IMR-90 (cell line): ENCODE data around the gene IFT25. TPM values are rescaled to one million over a fixed set of nuclear protein-coding genes. Genes with fewer than 3 reads are reported as not detected.

Source experiments
- ATAC-seq: fragments of 200-7000 bp; cut with Tn5 transposase; 2 replicates; pipeline ENCODE4 v1.9.1; 2020; ENCODE audit warnings: low read depth, mild to moderate bottlenecking, moderate library complexity
- BruUV-seq: library from RNA; stranded (reverse); fragments of 400-500 nt; replicated peaks from 2 replicates; lab custom pipeline; 2021; lab: Mats Ljungman, UMichigan
- CTCF ChIA-PET: fragments of 300-600 bp; formaldehyde crosslinking; extraction: SDS; loops from one replicate; lab custom pipeline; 2021; ENCODE audit warnings: antibody characterized with exemption; lab: Yijun Ruan, JAX
- POLR2A ChIA-PET: fragments of 300-600 bp; sonication (Branson Sonifier 250); formaldehyde crosslinking; loops from one replicate; lab custom pipeline; 2022; ENCODE audit warnings: antibody characterized with exemption; ENCODE audit not compliant: unreplicated experiment; lab: Charles Lee
- DNase-seq: peaks from one replicate; pipeline ENCODE4 v3.0.0; 2013
- H2AFZ ChIP-seq: replicated peaks from 2 replicates; pipeline ENCODE3; 2013; ENCODE audit warnings: low read length, mild to moderate bottlenecking; ENCODE audit not compliant: poor library complexity
- H2AK5ac ChIP-seq: 2 replicates; pipeline ENCODE4 v1.6.1; 2013; ENCODE audit warnings: low read depth, low read length, inconsistent platforms
- H2AK9ac ChIP-seq: replicated peaks from 2 replicates; pipeline ENCODE3; 2013; ENCODE audit warnings: mild to moderate bottlenecking, low read depth, low read length, moderate library complexity; ENCODE audit not compliant: poor library complexity
- H2BK120ac ChIP-seq: 2 replicates; pipeline ENCODE4 v1.6.1; 2013; ENCODE audit warnings: low read depth, low read length, inconsistent platforms
- H2BK15ac ChIP-seq: 3 replicates; pipeline ENCODE4 v1.6.1; 2013; ENCODE audit warnings: low read depth, low read length, inconsistent platforms
- H2BK20ac ChIP-seq: 2 replicates; pipeline ENCODE4 v1.6.1; 2013; ENCODE audit warnings: low read depth, mild to moderate bottlenecking, inconsistent platforms, low read length, moderate library complexity
- H2BK5ac ChIP-seq: 2 replicates; pipeline ENCODE4 v1.6.1; 2013; ENCODE audit warnings: mild to moderate bottlenecking, low read depth, low read length, inconsistent platforms; ENCODE audit not compliant: poor library complexity, severe bottlenecking
- H3K14ac ChIP-seq: replicated peaks from 2 replicates; pipeline ENCODE4 v1.6.1; 2013; ENCODE audit warnings: low read depth, low read length, inconsistent platforms
- H3K18ac ChIP-seq: 2 replicates; pipeline ENCODE4 v1.6.1; 2013; ENCODE audit warnings: low read depth, low read length, control low read depth
- H3K23ac ChIP-seq: 2 replicates; pipeline ENCODE4 v1.6.1; 2013; ENCODE audit warnings: low read depth, low read length, inconsistent platforms
- H3K27ac ChIP-seq: 2 replicates; pipeline ENCODE4 v1.5.1; 2013; ENCODE audit warnings: mild to moderate bottlenecking, control low read depth, low read length; ENCODE audit not compliant: insufficient read depth
- H3K27me3 ChIP-seq: 2 replicates; pipeline ENCODE4 v1.6.1; 2013; ENCODE audit warnings: low read length; ENCODE audit not compliant: control insufficient read depth, insufficient read depth
- H3K36me3 ChIP-seq: 2 replicates; pipeline ENCODE4 v1.6.1; 2013; ENCODE audit warnings: low read length, mixed read lengths; ENCODE audit not compliant: control insufficient read depth, insufficient read depth
- H3K4ac ChIP-seq: 2 replicates; pipeline ENCODE4 v1.6.1; 2013; ENCODE audit warnings: low read depth, low read length, inconsistent platforms
- H3K4me1 ChIP-seq: 2 replicates; pipeline ENCODE4 v1.6.1; 2013; ENCODE audit warnings: low read length, mixed read lengths; ENCODE audit not compliant: control insufficient read depth, insufficient read depth
- H3K4me2 ChIP-seq: 2 replicates; pipeline ENCODE4 v1.6.1; 2013; ENCODE audit warnings: low read depth, mild to moderate bottlenecking, control low read depth, low read length, moderate library complexity
- H3K4me3 ChIP-seq: 2 replicates; pipeline ENCODE4 v1.5.1; 2013; ENCODE audit warnings: low read depth, mild to moderate bottlenecking, control low read depth, low read length, moderate library complexity; ENCODE audit not compliant: insufficient read depth
- H3K56ac ChIP-seq: 2 replicates; pipeline ENCODE4 v1.6.1; 2013; ENCODE audit warnings: low read length, inconsistent platforms; ENCODE audit not compliant: insufficient read depth; ENCODE audit errors: extremely low read depth
- H3K79me1 ChIP-seq, 2 experiments: 2 replicates each; pipeline ENCODE4 v1.6.1; 2013; ENCODE audit warnings: low read length in 2 of 2, inconsistent platforms in 1 of 2, low read depth in 1 of 2
- H3K9ac ChIP-seq: 2 replicates; pipeline ENCODE4 v1.6.1; 2013; ENCODE audit warnings: low read depth, low read length, control low read depth
- H3K9me1 ChIP-seq: 2 replicates; pipeline ENCODE4 v1.6.1; 2013; ENCODE audit warnings: low read length, inconsistent platforms; ENCODE audit not compliant: insufficient read depth
- H3K9me3 ChIP-seq: 2 replicates; pipeline ENCODE4 v1.6.1; 2013; ENCODE audit warnings: low read length; ENCODE audit not compliant: control insufficient read depth, insufficient read depth
- H4K20me1 ChIP-seq: 2 replicates; pipeline ENCODE4 v1.6.1; 2013; ENCODE audit warnings: low read length, inconsistent platforms; ENCODE audit not compliant: insufficient read depth
- H4K5ac ChIP-seq: 2 replicates; pipeline ENCODE4 v1.6.1; 2013; ENCODE audit warnings: mild to moderate bottlenecking, low read depth, low read length, control low read depth
- H4K8ac ChIP-seq, 2 experiments: 2 replicates each; pipeline ENCODE4 v1.6.1; 2013; ENCODE audit warnings: low read depth in 2 of 2, low read length in 2 of 2, control low read depth in 1 of 2, inconsistent platforms in 1 of 2
- H4K91ac ChIP-seq: 2 replicates; pipeline ENCODE4 v1.6.1; 2013; ENCODE audit warnings: low read depth, low read length, inconsistent platforms; ENCODE audit not compliant: insufficient read depth
- BHLHE40 ChIP-seq: fragments of 150-350 bp; IDR thresholded peaks from 2 replicates; pipeline ENCODE4 v1.6.1; 2016; ENCODE audit warnings: mild to moderate bottlenecking, low read depth, low read length
- CEBPB ChIP-seq: IDR thresholded peaks from 2 replicates; pipeline ENCODE4 v1.6.1; 2012; ENCODE audit warnings: low read depth, low read length, improper control_type of control experiment
- CHD1 ChIP-seq: IDR thresholded peaks from 2 replicates; pipeline ENCODE4 v1.6.1; 2012; ENCODE audit warnings: low read depth, low read length, improper control_type of control experiment
- ELK1 ChIP-seq: fragments of 150-350 bp; IDR thresholded peaks from 2 replicates; pipeline ENCODE4 v1.6.1; 2016; ENCODE audit warnings: low read depth, mild to moderate bottlenecking, low read length, moderate library complexity, borderline replicate concordance
- FOS ChIP-seq: fragments of 150-350 bp; IDR thresholded peaks from 2 replicates; pipeline ENCODE4 v1.6.1; 2016; ENCODE audit warnings: low read depth, low read length
- MAFK ChIP-seq: IDR thresholded peaks from 2 replicates; pipeline ENCODE4 v1.6.1; 2012; ENCODE audit warnings: low read depth, low read length, improper control_type of control experiment
- MAZ ChIP-seq: IDR thresholded peaks from 2 replicates; pipeline ENCODE4 v1.6.1; 2012; ENCODE audit warnings: low read depth, mild to moderate bottlenecking, low read length, improper control_type of control experiment, moderate library complexity, borderline replicate concordance
- MXI1 ChIP-seq: IDR thresholded peaks from 2 replicates; pipeline ENCODE4 v1.6.1; 2012; ENCODE audit warnings: low read depth, mild to moderate bottlenecking, low read length, moderate library complexity, borderline replicate concordance
- NFE2L2 ChIP-seq: fragments of 150-350 bp; IDR thresholded peaks from 2 replicates; pipeline ENCODE4 v1.6.1; 2016; ENCODE audit warnings: low read depth, mild to moderate bottlenecking, low read length
- POLR2A ChIP-seq: IDR thresholded peaks from 2 replicates; pipeline ENCODE4 v1.6.1; 2012; ENCODE audit warnings: mild to moderate bottlenecking, low read depth, low read length
- RAD21 ChIP-seq: IDR thresholded peaks from 2 replicates; pipeline ENCODE4 v1.6.1; 2012; ENCODE audit warnings: low read length, improper control_type of control experiment
- RCOR1 ChIP-seq: IDR thresholded peaks from 2 replicates; pipeline ENCODE4 v1.6.1; 2012; ENCODE audit warnings: mild to moderate bottlenecking, low read length, improper control_type of control experiment; ENCODE audit not compliant: insufficient replicate concordance
- RFX5 ChIP-seq: IDR thresholded peaks from 2 replicates; pipeline ENCODE4 v1.8.0; 2012; ENCODE audit warnings: low read depth, mild to moderate bottlenecking, low read length, moderate library complexity
- SMC3 ChIP-seq: fragments of 150-350 bp; IDR thresholded peaks from 2 replicates; pipeline ENCODE4 v1.6.1; 2016; ENCODE audit warnings: low read depth, mild to moderate bottlenecking, antibody characterized with exemption, low read length, moderate library complexity
- USF2 ChIP-seq: fragments of 150-350 bp; IDR thresholded peaks from 2 replicates; pipeline ENCODE4 v1.6.1; 2017; ENCODE audit warnings: mild to moderate bottlenecking, antibody characterized with exemption, low read length, low read depth
- dilution Hi-C: fragments of 300-500 bp; cut with HindIII; formaldehyde crosslinking; loops from one replicate; pipeline ENCODE4 v1.14.3; 2018; ENCODE audit warnings: low sequenced_read_pairs; ENCODE audit not compliant: unreplicated experiment
- in situ Hi-C: fragments of 300-500 bp; cut with MboI; formaldehyde crosslinking; loops from 3 replicates; pipeline ENCODE4 v1.14.3; 2019; ENCODE audit warnings: low sequenced_read_pairs, inconsistent platforms, mixed read lengths
- intact Hi-C: fragments of 100-400 bp; cut with micrococcal nuclease; formaldehyde crosslinking; loops from 2 replicates; pipeline ENCODE4 v1.10.0; 2022
- polyA plus RNA-seq, 3 experiments: library from polyadenylated mRNA; depleted of rRNA; stranded (reverse); fragments of >200 nt; gene quantifications; 2 replicates each; pipeline ENCODE4 v1.2.3, GENCODE V29; 2012; ENCODE audit warnings: low replicate concordance in 1 of 3
- total RNA-seq: library from RNA; depleted of rRNA; stranded (reverse); fragments of >200 nt; gene quantifications from 2 replicates; pipeline ENCODE4 v1.2.3, GENCODE V29; 2012
- TF ChIP-seq, protein P1 (sequence below): conservative IDR thresholded peaks from 2 replicates; pipeline ENCODE4 v1.5.1; 2012; ENCODE audit warnings: mild to moderate bottlenecking, low read depth, low read length, improper control_type of control experiment

The IFT25 gene
- total and polyA plus RNA-seq, 2 of the 4 experiments (the other 2 are of a cell fraction): 9.1 to 38.0 TPM

- intact Hi-C loops (no loop called here), in situ Hi-C loops (no loop called here), dilution Hi-C loops (no loop called here)
- Histone ChIP-seq H3K56ac (no peak overlapping the region), H2BK120ac (no peak overlapping the region), H3K36me3 (peaks cover 42% of the 10 kb centered on the region), H4K20me1 (no peaks in the 10 kb centered on the region; the same call in 1 of the 2 replicates), H2BK15ac (no peak overlapping the region), H3K79me1 (peaks cover 32 to 45% of the 10 kb centered on the region in 2 experiments), H3K18ac (no peak overlapping the region), H3K4me1 (peaks cover 16% of the 10 kb centered on the region), H3K4me2 (no peak overlapping the region), H3K27me3 (no peaks in the 10 kb centered on the region), H3K9me3 (no peaks in the 10 kb centered on the region), H3K23ac (no peak overlapping the region; the same call in 1 of the 2 replicates), H2AK9ac (no peak overlapping the region), H3K4me3 (no peak overlapping the region), H3K9me1 (peaks cover 8% of the 10 kb centered on the region), H2BK20ac (no peak overlapping the region), H3K4ac (no peak overlapping the region), H3K9ac (no peak overlapping the region), H3K14ac (no peak overlapping the region), H4K91ac (no peak overlapping the region), H2AFZ (no peak overlapping the region), H3K27ac (no peak overlapping the region), H4K5ac (no peak overlapping the region), H2AK5ac (no peak overlapping the region), H2BK5ac (no peak overlapping the region), H4K8ac (no peak overlapping the region)
- no TSS peak for BruUV-seq
- ATAC-seq: no peak
- DNase-seq: no peak
- CTCF ChIA-PET: interaction anchor here (0.6 to 2.2 kb wide), 11 partner anchors 12 to 976 kb away, joined by 3 to 8 read pairs (median 3); partner anchors contain the start of gene IFT25
- POLR2A ChIA-PET: interaction anchor here (0.6 kb wide), 1 partner anchor 613 kb away, joined by 4 read pairs; no protein-coding TSS in a partner anchor
- TF ChIP-seq CHD1: no peak
- TF ChIP-seq MXI1: no peak
- no peak for TF ChIP-seq RFX5
- no peak for TF ChIP-seq MAFK
- no peak for TF ChIP-seq MAZ
- no peak for TF ChIP-seq CEBPB
- TF ChIP-seq USF2: no peak
- no peak for TF ChIP-seq POLR2A
- no peak for TF ChIP-seq FOS
- peak; percentile 43 for TF ChIP-seq SMC3
- TF ChIP-seq BHLHE40: no peak
- no peak for TF ChIP-seq NFE2L2
- peak; percentile 53 for TF ChIP-seq RAD21
- no peak for TF ChIP-seq RCOR1
- TF ChIP-seq, protein P1, sequence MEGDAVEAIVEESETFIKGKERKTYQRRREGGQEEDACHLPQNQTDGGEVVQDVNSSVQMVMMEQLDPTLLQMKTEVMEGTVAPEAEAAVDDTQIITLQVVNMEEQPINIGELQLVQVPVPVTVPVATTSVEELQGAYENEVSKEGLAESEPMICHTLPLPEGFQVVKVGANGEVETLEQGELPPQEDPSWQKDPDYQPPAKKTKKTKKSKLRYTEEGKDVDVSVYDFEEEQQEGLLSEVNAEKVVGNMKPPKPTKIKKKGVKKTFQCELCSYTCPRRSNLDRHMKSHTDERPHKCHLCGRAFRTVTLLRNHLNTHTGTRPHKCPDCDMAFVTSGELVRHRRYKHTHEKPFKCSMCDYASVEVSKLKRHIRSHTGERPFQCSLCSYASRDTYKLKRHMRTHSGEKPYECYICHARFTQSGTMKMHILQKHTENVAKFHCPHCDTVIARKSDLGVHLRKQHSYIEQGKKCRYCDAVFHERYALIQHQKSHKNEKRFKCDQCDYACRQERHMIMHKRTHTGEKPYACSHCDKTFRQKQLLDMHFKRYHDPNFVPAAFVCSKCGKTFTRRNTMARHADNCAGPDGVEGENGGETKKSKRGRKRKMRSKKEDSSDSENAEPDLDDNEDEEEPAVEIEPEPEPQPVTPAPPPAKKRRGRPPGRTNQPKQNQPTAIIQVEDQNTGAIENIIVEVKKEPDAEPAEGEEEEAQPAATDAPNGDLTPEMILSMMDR: peak; percentile 49
- no peak for TF ChIP-seq ELK1
These were observed 14.3 kb upstream of the IFT25 start for GRCh38 chr1:53959664-53960250.
